Kidney epithelial cell (primary cell): ENCODE measurements around the gene NACC2. TPM values are rescaled to one million over a fixed set of nuclear protein-coding genes. Genes with fewer than 3 reads are reported as not detected.

Source experiments
- DNase-seq: peaks from one replicate; pipeline ENCODE4 v3.0.0-alpha.2; 2010; ENCODE audit warnings: low read depth
- H3K27me3 ChIP-seq: 2 replicates; pipeline ENCODE4 v1.6.0; 2011; ENCODE audit warnings: low read length; ENCODE audit not compliant: control insufficient read depth, insufficient read depth
- H3K36me3 ChIP-seq: 2 replicates; pipeline ENCODE4 v1.5.1; 2011; ENCODE audit warnings: low read length; ENCODE audit not compliant: control insufficient read depth, insufficient read depth
- H3K4me3 ChIP-seq: 2 replicates; pipeline ENCODE4 v1.5.1; 2011; ENCODE audit warnings: low read depth, mild to moderate bottlenecking, control low read depth, low read length
- CTCF ChIP-seq: IDR thresholded peaks from 2 replicates; pipeline ENCODE4 v1.5.1; 2011; ENCODE audit warnings: mild to moderate bottlenecking, moderate library complexity, low read length, control low read depth, inconsistent platforms; ENCODE audit not compliant: insufficient read depth, poor library complexity, severe bottlenecking
- total RNA-seq: library from RNA; depleted of rRNA; stranded (reverse); fragments of >200 nt; gene quantifications from 2 replicates; pipeline ENCODE4 v1.2.3, GENCODE V29; 2015

NACC2 gene
- total RNA-seq, 1 donor from 2014 or later = 26.0 TPM

- H3K4me3 ChIP-seq = no peak overlapping the region
- no peak for TF ChIP-seq CTCF
- peaks cover 45% of the 10 kb centered on the region for H3K27me3 ChIP-seq
- no peak for DNase-seq
- no peaks in the 10 kb centered on the region for H3K36me3 ChIP-seq
Observed at GRCh38 chr9:135978642-135979546, 116.2 kb downstream of the NACC2 start.

- Histone ChIP-seq H3K36me3 (no peaks in the 10 kb centered on the region), H3K27me3 (peaks cover 39% of the 10 kb centered on the region), H3K4me3 (no peak overlapping the region)
- no peak for DNase-seq
- no peak for TF ChIP-seq CTCF
Observed at GRCh38 chr9:135976944-135977343, 118.1 kb downstream of the NACC2 start.

- Histone ChIP-seq H3K27me3 (peaks cover 43% of the 10 kb centered on the region), H3K36me3 (no peaks in the 10 kb centered on the region), H3K4me3 (no peak overlapping the region)
- TF ChIP-seq CTCF = no peak
- DNase-seq = no peak
Observed at GRCh38 chr9:135976531-135976930, 118.6 kb downstream of the NACC2 start.

- peaks cover 44% of the 10 kb centered on the region for H3K27me3 ChIP-seq
- no peak for DNase-seq
- no peak overlapping the region for H3K4me3 ChIP-seq
- no peaks in the 10 kb centered on the region for H3K36me3 ChIP-seq
- no peak for TF ChIP-seq CTCF
Observed at GRCh38 chr9:135975834-135976233, 119.3 kb downstream of the NACC2 start.

- no peak for DNase-seq
- Histone ChIP-seq H3K27me3 (peaks cover 37% of the 10 kb centered on the region), H3K36me3 (no peaks in the 10 kb centered on the region), H3K4me3 (no peak overlapping the region)
- TF ChIP-seq CTCF = no peak
Observed at GRCh38 chr9:135974220-135974573, 120.9 kb downstream of the NACC2 start.
